ENCODE data around the gene TRPM1. TPM values are rescaled to one million over a fixed set of nuclear protein-coding genes. Genes with fewer than 3 reads are reported as not detected.

The TRPM1 gene
- total RNA-seq, 1 experiment from 2014 or later, result 109 TPM

GRCh38 chr15:31069360-31070000 lies 32.0 kb downstream of the TRPM1 start:
- in situ Hi-C loops (cut with HindIII; ENCODE audit: low pct_unique_long_range_greater_than_20kb, low sequenced_read_pairs), result no loop called here
- DNase-seq (ENCODE audit: low read depth, low spot score), result no peak

- in situ Hi-C loops (cut with HindIII; ENCODE audit: low pct_unique_long_range_greater_than_20kb, low sequenced_read_pairs), result no loop called here
- no peak for DNase-seq (ENCODE audit: low read depth, low spot score)
Observed at GRCh38 chr15:31067890-31068603, 33.5 kb downstream of the TRPM1 start.

DNA sequence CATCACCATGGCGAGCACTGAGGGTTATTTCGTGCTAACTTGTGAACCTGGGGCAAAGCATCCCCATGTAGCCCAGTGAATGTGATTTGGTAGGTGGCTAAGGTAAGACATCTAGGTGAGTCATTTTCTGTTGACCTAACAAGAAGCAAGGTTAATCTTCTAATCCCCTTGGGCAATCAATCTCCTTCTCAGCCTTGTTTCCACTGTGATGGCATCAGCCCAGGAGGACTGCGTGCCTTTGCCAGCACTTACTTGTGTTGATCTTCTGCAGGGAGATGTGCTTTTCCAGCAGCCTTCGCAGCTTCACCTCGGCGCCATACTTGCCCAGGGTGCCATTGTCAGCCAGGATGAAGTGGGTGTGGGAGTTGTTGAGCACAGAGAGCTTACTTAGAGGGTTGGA lies 35.7 kb downstream of the TRPM1 start:
- no peak for DNase-seq (ENCODE audit: low read depth, low spot score)
- in situ Hi-C loops (cut with HindIII; ENCODE audit: low pct_unique_long_range_greater_than_20kb, low sequenced_read_pairs), result no loop called here

DNA sequence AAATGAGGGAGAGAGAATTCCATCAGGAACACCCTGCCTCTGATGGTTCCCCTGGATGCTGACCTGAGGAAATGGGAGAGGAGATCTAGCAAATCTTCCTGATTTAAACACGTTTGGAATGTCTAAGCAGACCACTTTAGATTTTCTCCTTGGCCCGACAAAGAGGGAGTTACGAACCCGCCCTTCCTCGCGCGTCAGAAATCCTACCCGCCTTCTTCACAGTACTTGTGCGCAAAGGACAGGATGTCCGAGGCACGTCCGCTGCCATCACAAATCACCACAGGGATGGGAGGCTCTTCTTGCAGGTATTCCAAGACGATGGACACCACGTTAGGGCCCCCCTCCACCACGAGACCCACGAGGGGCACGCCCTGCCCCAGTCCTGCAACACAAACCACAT lies 38.6 kb downstream of the TRPM1 start:
- in situ Hi-C loops (cut with HindIII; ENCODE audit: low pct_unique_long_range_greater_than_20kb, low sequenced_read_pairs), result no loop called here

GRCh38 chr15:31062310-31062847 lies 39.1 kb downstream of the TRPM1 start:
- DNase-seq (ENCODE audit: low read depth, low spot score), result no peak
- in situ Hi-C loops (cut with HindIII; ENCODE audit: low pct_unique_long_range_greater_than_20kb, low sequenced_read_pairs), result no loop called here

More for the DNA sequence above, 38.6 kb downstream of the TRPM1 start:
- DNase-seq (ENCODE audit: low read depth, low spot score), result no peak

DNA sequence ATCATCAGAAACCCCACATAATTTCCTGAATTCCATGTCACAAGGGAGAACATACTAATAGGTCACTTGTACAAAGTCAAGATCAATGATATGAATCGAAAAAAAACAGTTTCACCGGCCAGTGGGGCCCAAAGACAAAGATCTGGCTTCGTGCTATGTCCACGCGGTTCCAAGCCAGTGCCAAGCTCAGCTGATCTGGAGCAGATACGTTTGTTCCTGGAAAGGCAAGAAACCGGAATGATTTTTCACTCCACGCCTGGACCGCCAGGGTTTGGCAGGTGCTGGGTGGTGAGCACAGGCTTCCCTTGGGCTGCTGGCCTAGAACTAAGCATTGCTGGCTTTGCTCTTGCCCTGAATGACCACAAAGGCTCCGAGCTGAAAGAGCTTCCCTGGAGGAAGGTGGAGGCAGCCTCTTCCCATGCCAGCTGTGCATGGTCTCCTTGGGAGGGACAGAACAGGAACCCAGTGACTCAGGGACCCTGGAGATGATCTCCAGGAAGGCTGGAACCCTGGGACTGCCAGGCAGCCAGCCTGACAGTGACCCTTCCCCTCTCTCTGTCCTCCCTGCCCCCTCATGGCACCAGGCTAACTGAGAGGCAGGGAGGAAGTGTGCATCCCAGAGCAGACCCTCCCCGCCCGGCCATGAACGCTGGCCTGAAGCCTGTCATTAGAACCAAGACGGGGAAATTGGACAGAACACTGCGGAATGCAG lies 40.9 kb downstream of the TRPM1 start:
- in situ Hi-C loops (cut with HindIII; ENCODE audit: low pct_unique_long_range_greater_than_20kb, low sequenced_read_pairs), result no loop called here
- DNase-seq (ENCODE audit: low read depth, low spot score), result no peak

DNA sequence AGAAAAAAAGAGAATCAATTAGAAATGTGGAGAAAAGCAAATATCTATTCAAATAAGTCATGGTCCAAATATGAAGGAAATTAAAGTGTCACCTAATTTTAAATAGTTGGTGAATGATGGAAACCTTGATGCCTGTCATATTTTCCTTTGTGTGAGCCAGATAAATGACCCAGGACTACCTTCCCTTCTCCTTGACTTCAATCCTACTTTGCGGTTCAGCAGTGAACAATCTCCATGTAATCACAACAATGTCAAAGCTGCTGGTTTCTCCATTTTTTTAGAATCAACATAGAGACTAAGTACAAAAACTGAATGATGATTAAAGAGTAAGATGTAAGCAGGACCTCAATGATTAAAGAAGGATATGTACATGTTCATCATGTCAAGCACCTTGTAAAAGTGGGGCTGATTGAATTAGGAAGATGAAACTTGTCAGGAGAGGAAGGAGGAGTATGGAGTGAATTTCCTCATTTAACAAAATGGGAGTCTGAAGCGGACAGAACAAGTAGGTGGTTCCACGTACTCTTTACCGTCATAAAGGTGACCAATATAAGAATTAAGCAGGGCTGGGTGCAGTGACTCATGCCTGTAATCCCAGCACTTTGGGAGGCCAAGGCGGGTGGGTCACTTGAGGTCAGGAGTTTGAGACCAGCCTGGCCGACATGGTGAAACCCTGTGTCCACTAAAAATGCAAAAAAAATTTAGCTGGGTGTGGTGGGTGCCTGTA lies 43.1 kb downstream of the TRPM1 start:
- no peak for DNase-seq (ENCODE audit: low read depth, low spot score)
- in situ Hi-C loops (cut with HindIII; ENCODE audit: low pct_unique_long_range_greater_than_20kb, low sequenced_read_pairs), result no loop called here

DNA sequence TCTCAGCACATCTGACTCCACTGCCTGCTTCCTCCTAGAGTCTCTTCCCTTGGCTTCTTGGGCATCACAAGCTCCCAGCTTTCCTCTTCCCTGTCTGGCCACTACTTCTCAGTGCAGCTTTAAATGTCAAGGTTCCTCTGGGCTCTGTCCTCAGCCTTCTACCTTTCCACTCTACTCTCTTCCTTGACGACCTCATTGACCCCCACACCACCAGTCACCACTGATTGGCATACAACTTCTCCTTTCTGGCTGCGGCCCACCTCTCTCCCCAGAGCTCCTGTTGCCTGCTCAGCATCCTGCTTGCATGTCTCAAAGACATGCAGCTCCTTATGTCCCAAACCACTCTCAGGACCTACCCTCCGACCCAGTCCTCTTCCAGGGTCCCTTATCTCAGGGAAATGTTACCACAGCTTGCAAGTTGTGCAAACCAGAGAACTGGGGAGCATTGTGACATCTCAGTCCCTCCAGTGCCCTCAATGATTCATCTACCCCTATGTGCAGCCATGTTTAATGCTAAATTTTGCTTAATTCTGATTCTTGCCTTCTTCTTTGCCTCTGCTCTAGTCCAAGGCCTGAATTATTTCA lies 49.9 kb downstream of the TRPM1 start:
- in situ Hi-C loops (cut with HindIII; ENCODE audit: low pct_unique_long_range_greater_than_20kb, low sequenced_read_pairs), result no loop called here
- DNase-seq (ENCODE audit: low read depth, low spot score), result no peak

DNA sequence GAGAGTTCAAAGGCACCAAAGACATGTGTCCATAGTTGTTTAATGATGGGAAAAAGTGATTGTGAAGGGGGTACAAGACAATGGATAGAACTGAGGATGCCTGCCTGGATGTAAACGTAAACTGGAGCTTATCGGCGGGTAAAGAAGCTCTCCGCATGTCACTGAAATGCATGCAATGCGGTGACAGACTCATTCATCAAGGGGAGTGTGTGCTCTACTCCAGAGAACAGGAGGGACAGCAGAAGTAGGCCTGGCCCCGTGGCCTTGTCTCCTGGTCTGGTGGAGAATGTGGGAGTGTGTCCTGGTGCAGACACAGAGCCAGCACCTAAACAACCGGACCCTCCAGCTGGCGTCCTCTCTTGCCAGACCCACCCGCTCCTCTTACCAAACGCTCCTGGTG lies 50.6 kb downstream of the TRPM1 start:
- DNase-seq (ENCODE audit: low read depth, low spot score), result no peak
- in situ Hi-C loops (cut with HindIII; ENCODE audit: low pct_unique_long_range_greater_than_20kb, low sequenced_read_pairs), result no loop called here

- no peak for DNase-seq (ENCODE audit: low read depth, low spot score)
- in situ Hi-C loops (cut with HindIII; ENCODE audit: low pct_unique_long_range_greater_than_20kb, low sequenced_read_pairs), result no loop called here
Observed at GRCh38 chr15:31049682-31050615, 51.6 kb downstream of the TRPM1 start.

DNA sequence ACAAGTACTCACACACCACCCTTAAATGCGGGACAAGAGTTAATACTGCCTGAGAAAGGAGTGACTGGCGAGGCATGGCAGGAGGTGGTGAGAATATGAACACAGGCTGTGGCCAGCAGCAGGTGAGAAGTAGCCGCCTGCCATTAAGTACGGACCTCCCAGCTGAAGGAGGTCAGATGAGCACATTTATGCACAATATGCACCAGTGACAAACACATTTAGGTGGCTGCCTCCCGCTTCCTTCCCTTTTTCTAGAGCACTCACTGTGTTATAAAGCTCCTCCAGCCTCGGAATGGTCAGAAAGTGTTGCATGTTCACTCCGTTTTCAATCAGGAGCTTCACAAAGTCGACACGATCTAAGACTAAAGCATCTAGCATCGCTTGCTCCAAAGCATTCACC lies 52.4 kb downstream of the TRPM1 start:
- no peak for DNase-seq (ENCODE audit: low read depth, low spot score)
- in situ Hi-C loops (cut with HindIII; ENCODE audit: low pct_unique_long_range_greater_than_20kb, low sequenced_read_pairs), result no loop called here

DNA sequence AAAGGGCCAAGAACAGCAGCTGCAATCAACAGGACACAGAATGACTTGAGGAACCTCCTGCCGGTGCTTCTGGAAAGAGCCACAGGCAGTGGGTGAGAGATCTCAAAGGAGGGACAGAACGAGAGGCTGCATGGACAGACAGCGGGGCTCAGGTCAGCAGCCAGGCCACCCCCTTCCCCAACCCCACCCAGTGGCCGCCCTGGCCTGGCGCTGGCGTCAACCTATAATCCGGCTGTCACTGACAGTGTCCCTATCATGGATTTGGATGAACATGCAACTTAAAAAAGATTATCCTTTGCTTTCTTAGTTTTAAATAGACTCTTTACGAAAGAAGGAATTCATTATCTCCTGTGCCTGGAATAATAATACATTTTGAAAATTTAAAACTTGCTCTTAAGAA lies 54.1 kb downstream of the TRPM1 start:
- in situ Hi-C loops (cut with HindIII; ENCODE audit: low pct_unique_long_range_greater_than_20kb, low sequenced_read_pairs), result no loop called here
- DNase-seq (ENCODE audit: low read depth, low spot score), result no peak

GRCh38 chr15:31046759-31047359 lies 54.7 kb downstream of the TRPM1 start:
- in situ Hi-C loops (cut with HindIII; ENCODE audit: low pct_unique_long_range_greater_than_20kb, low sequenced_read_pairs), result no loop called here
- DNase-seq (ENCODE audit: low read depth, low spot score), result no peak

GRCh38 chr15:31045606-31046005 lies 55.9 kb downstream of the TRPM1 start:
- in situ Hi-C loops (cut with HindIII; ENCODE audit: low pct_unique_long_range_greater_than_20kb, low sequenced_read_pairs), result no loop called here
- DNase-seq (ENCODE audit: low read depth, low spot score), result no peak

DNA sequence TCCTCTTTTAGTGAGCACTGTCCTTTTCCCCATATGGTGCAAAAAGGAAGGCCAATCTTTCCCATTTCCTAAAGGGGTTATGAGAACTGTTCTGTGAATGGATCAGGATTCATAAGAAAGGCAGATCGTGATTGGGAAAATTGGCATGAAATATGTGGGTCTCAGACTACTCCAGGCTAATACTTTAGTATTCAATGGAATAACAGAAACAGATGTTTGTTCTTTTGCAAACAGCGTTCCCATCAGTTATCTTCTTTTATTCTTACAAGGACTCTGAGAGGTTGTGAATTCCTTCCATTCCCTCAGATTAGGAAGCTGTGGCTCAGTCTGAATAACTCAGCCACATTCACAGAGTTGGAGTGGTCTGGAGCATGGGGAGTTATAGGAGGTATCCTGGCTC lies 58.8 kb downstream of the TRPM1 start:
- DNase-seq (ENCODE audit: low read depth, low spot score), result no peak
- in situ Hi-C loops (cut with HindIII; ENCODE audit: low pct_unique_long_range_greater_than_20kb, low sequenced_read_pairs), result no loop called here

DNA sequence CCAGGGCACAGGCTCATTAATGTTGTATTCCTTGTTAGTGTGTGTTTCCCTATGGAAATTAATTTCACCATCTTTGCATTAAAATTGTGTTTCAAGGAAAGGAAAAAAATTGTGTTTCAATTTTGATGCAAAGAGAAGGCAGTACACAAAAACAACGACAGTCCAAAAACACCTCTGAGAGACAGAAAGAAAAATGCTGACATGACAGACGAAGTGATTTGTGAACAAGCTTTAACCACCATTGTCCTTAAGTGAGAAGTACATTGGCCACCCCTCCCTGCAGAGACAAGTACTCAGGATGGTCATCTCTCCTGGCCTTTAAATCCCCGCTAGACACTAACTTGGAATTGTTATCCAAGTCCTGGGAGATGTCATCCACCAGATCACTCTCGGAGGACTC lies 59.9 kb downstream of the TRPM1 start:
- in situ Hi-C loops (cut with HindIII; ENCODE audit: low pct_unique_long_range_greater_than_20kb, low sequenced_read_pairs), result no loop called here
- DNase-seq (ENCODE audit: low read depth, low spot score), result no peak

Data from SK-MEL-5 (cell line).